A549 (cell line): ENCODE measurements around the gene BUD31. TPM values are rescaled to one million over a fixed set of nuclear protein-coding genes. Genes with fewer than 3 reads are reported as not detected.

Experiments
- ATAC-seq, 2 experiments: fragments of 200-7000 bp in 1 of 2; fragments of >200 bp in 1 of 2; cut with Nextera tagmentation in 1 of 2; cut with Tn5 transposase in 1 of 2; 3 replicates each; pipeline versions ENCODE4 v1.8.0 to v1.9.1; 2018 to 2020; ENCODE audit warnings: mild to moderate bottlenecking in 1 of 2, moderate library complexity in 1 of 2
- CTCF ChIA-PET: fragments of 300-600 bp; sonication (Branson Sonifier 250); formaldehyde crosslinking; extraction: SDS; loops from one replicate; lab custom pipeline; 2021; ENCODE audit warnings: antibody characterized with exemption, inconsistent platforms; lab: Yijun Ruan, JAX
- POLR2A ChIA-PET: fragments of 350-600 bp; formaldehyde crosslinking; extraction: SDS; loops from one replicate; lab custom pipeline; 2021; ENCODE audit warnings: antibody characterized with exemption, inconsistent platforms; lab: Yijun Ruan, JAX
- DNase-seq, 2 experiments: peaks; one replicate each; pipeline versions ENCODE4 v3.0.0 to v3.0.0-alpha.2; 2011 to 2016; ENCODE audit warnings: low read depth in 1 of 2, low spot score in 1 of 2
- FAIRE-seq: peaks from 2 replicates; lab custom pipeline; 2011; peaks lifted over from hg19 to GRCh38; lab: Jason Lieb, UNC
- H3K27ac ChIP-seq, 2 experiments: fragments of >200 bp; sonication (Bioruptor Twin); formaldehyde crosslinking; 3 replicates each; pipeline ENCODE4 v1.5.1; 2016 to 2017
- H3K4me1 ChIP-seq: fragments of >200 bp; sonication (Bioruptor Twin); formaldehyde crosslinking; 3 replicates; pipeline ENCODE4 v1.6.1; 2016
- H3K4me2 ChIP-seq: fragments of >200 bp; sonication (Bioruptor Twin); formaldehyde crosslinking; 3 replicates; pipeline ENCODE4 v1.6.1; 2016
- H3K4me3 ChIP-seq: fragments of >200 bp; sonication (Bioruptor Twin); formaldehyde crosslinking; 3 replicates; pipeline ENCODE4 v1.5.1; 2016
- H3K9me3 ChIP-seq: fragments of >200 bp; sonication (Bioruptor Twin); formaldehyde crosslinking; 3 replicates; pipeline ENCODE4 v1.6.1; 2016
- BCL3 ChIP-seq: fragments of >200 bp; sonication (Bioruptor Twin); formaldehyde crosslinking; IDR thresholded peaks from 3 replicates; pipeline ENCODE4 v1.6.1; 2016
- CEBPB ChIP-seq, 2 experiments: fragments of >200 bp in 1 of 2; sonication (Bioruptor Twin) in 1 of 2; formaldehyde crosslinking in 1 of 2; IDR thresholded peaks; 2 replicates each; pipeline ENCODE4 v1.6.1; 2012 to 2016
- CTCF ChIP-seq: fragments of >200 bp; sonication (Bioruptor Twin); formaldehyde crosslinking; IDR thresholded peaks from 3 replicates; pipeline ENCODE4 v1.5.1; 2016
- EHF ChIP-seq: fragments of 250-450 bp; sonication (Bioruptor Pico); IDR thresholded peaks from 2 replicates; pipeline ENCODE4 v1.5.0; 2020; ENCODE audit warnings: mild to moderate bottlenecking
- EHMT2 ChIP-seq: fragments of 200-600 bp; sonication (generic); IDR thresholded peaks from 2 replicates; pipeline ENCODE4 v1.6.1; 2016; ENCODE audit warnings: antibody characterized with exemption, low read depth, mild to moderate bottlenecking, moderate library complexity
- HDAC2 ChIP-seq: fragments of 200-600 bp; sonication (generic); IDR thresholded peaks from 2 replicates; pipeline ENCODE4 v1.6.1; 2016
- HES2 ChIP-seq: fragments of >200 bp; sonication (Bioruptor Twin); formaldehyde crosslinking; IDR thresholded peaks from 2 replicates; pipeline ENCODE4 v1.6.1; 2016
- HMGXB4 ChIP-seq: fragments of 250-450 bp; sonication (Bioruptor Pico); IDR thresholded peaks from 2 replicates; pipeline ENCODE4 v1.5.0; 2021; ENCODE audit warnings: mild to moderate bottlenecking, moderate library complexity, borderline replicate concordance
- HOXA7 ChIP-seq: fragments of 250-450 bp; sonication (Bioruptor Pico); IDR thresholded peaks from 2 replicates; pipeline ENCODE4 v1.5.0; 2020; ENCODE audit warnings: mild to moderate bottlenecking, moderate library complexity
- HOXB5 ChIP-seq: fragments of 250-450 bp; sonication (Bioruptor Pico); IDR thresholded peaks from 2 replicates; pipeline ENCODE4 v1.5.0; 2020; ENCODE audit warnings: mild to moderate bottlenecking, moderate library complexity
- MAFK ChIP-seq: fragments of 450-650 bp; IDR thresholded peaks from 2 replicates; pipeline ENCODE4 v1.6.1; 2014; ENCODE audit not compliant: partially characterized antibody
- MYC ChIP-seq: IDR thresholded peaks from 2 replicates; pipeline ENCODE4 v1.6.1; 2012; ENCODE audit warnings: mild to moderate bottlenecking, inconsistent platforms, low read length, improper control_type of control experiment, borderline replicate concordance
- NPAS2 ChIP-seq: fragments of 250-450 bp; sonication (Bioruptor Pico); IDR thresholded peaks from 2 replicates; pipeline ENCODE4 v1.8.0; 2022; ENCODE audit warnings: mild to moderate bottlenecking, moderate library complexity, borderline replicate concordance
- POLR2AphosphoS2 ChIP-seq: conservative IDR thresholded peaks from 2 replicates; pipeline ENCODE4 v1.6.1; 2012; ENCODE audit warnings: low read length, improper control_type of control experiment, inconsistent platforms
- RCOR1 ChIP-seq: fragments of 150-350 bp; IDR thresholded peaks from 2 replicates; pipeline ENCODE4 v1.6.1; 2014; ENCODE audit warnings: antibody characterized with exemption, low read length, low read depth
- RNF2 ChIP-seq: fragments of 200-600 bp; sonication (generic); IDR thresholded peaks from 2 replicates; pipeline ENCODE4 v1.6.1; 2016; ENCODE audit warnings: low read depth, mild to moderate bottlenecking, antibody characterized with exemption, moderate library complexity, borderline replicate concordance
- SMC3 ChIP-seq: fragments of >200 bp; sonication (Bioruptor Twin); formaldehyde crosslinking; IDR thresholded peaks from 3 replicates; pipeline ENCODE4 v1.6.1; 2018; ENCODE audit warnings: inconsistent platforms
- SREBF2 ChIP-seq: fragments of 450-650 bp; IDR thresholded peaks from 2 replicates; pipeline ENCODE4 v1.6.1; 2014; ENCODE audit warnings: mild to moderate bottlenecking, moderate library complexity
- USF2 ChIP-seq: fragments of 450-650 bp; IDR thresholded peaks from 2 replicates; pipeline ENCODE4 v1.6.1; 2014; ENCODE audit warnings: antibody characterized with exemption
- ZC3H11A ChIP-seq: fragments of 450-650 bp; IDR thresholded peaks from 2 replicates; pipeline ENCODE4 v1.6.1; 2014; ENCODE audit warnings: antibody characterized with exemption, mild to moderate bottlenecking
- ZFP36 ChIP-seq: fragments of 450-650 bp; IDR thresholded peaks from 2 replicates; pipeline ENCODE4 v1.6.1; 2014; ENCODE audit warnings: borderline replicate concordance; ENCODE audit not compliant: partially characterized antibody
- ZSCAN20 ChIP-seq: fragments of 250-450 bp; sonication (Bioruptor Pico); IDR thresholded peaks from 2 replicates; pipeline ENCODE4 v1.8.0; 2022; ENCODE audit warnings: mild to moderate bottlenecking, moderate library complexity
- WGBS: methylation state at CpG from one replicate; pipeline ENCODE4 v1.1.6; 2017; ENCODE audit errors: missing lambda C conversion rate; 5-methylcytosine and 5-hydroxymethylcytosine counted together
- polyA plus RNA-seq, 4 experiments: library from polyadenylated mRNA; depleted of rRNA in 3 of 4; stranded (reverse); fragments of >200 nt; fragmentation: RNase III in 1 of 4; extraction: RNeasy Plus Mini Kit Qiagen cat#74134 plus additional on column Dnase treatment in 1 of 4; gene quantifications; 2 replicates in 3 of 4; 3 replicates in 1 of 4; pipeline ENCODE4 v1.2.3, GENCODE V29; 2011 to 2017

Gene BUD31
- polyA plus RNA-seq, 2 of the 4 experiments (the other 2 are of a cell fraction), result 96.5 to 105 TPM

GRCh38 chr7:99359465-99360154 lies 49.2 kb upstream of the BUD31 start:
- WGBS, result 94% methylated on average over 22 of the region's 22 CpGs
- Histone ChIP-seq H3K4me3 (no peak overlapping the region), H3K9me3 (no peaks in the 10 kb centered on the region), H3K27ac (no peak overlapping the region), H3K4me1 (no peaks in the 10 kb centered on the region), H3K4me2 (no peak overlapping the region)
- no peak for TF ChIP-seq MYC
- no peak for TF ChIP-seq NPAS2 (CRISPR knock-in tag)
- no peak for TF ChIP-seq MAFK
- TF ChIP-seq RNF2, result no peak
- no peak for TF ChIP-seq HOXA7
- no peak for TF ChIP-seq CTCF
- TF ChIP-seq EHF, result no peak
- POLR2A ChIA-PET, result interaction anchor here (0.6 kb wide), 1 partner anchor 43 kb away, joined by 3 read pairs; no protein-coding TSS in a partner anchor
- DNase-seq (no peak), FAIRE-seq (no peak), ATAC-seq (peak in 1 of 2 experiments; percentile 49; a peak in 3 of 6 replicates)
- CTCF ChIA-PET, result interaction anchor here (0.6 to 1.0 kb wide), 3 partner anchors 10 to 72 kb away, joined by 3 to 5 read pairs (median 4); no protein-coding TSS in a partner anchor

- no peak for ATAC-seq
- H3K27ac ChIP-seq, result no peak overlapping the region
- H3K4me1 ChIP-seq, result no peaks in the 10 kb centered on the region
- TF ChIP-seq SREBF2 (no peak), CEBPB (IDR thresholded peaks at IDR 0.05) (no peak)
- H3K4me3 ChIP-seq, result no peak overlapping the region
- no peak for FAIRE-seq
- 92% methylated on average over 3 of the region's 3 CpGs for WGBS
- ChIA-PET POLR2A (interaction anchor here (0.5 kb wide), 1 partner anchor 220 kb away, joined by 4 read pairs; no protein-coding TSS in a partner anchor), CTCF (no interaction called here)
- H3K9me3 ChIP-seq, result no peaks in the 10 kb centered on the region
- no peak for DNase-seq
- no peak overlapping the region for H3K4me2 ChIP-seq
Measured at GRCh38 chr7:99362801-99363200, 46.0 kb upstream of the BUD31 start.

GRCh38 chr7:99363286-99363685 lies 45.5 kb upstream of the BUD31 start:
- ChIA-PET CTCF (interaction anchor here (1.8 kb wide), 1 partner anchor 53 kb away, joined by 3 read pairs; no protein-coding TSS in a partner anchor), POLR2A (no interaction called here)
- Histone ChIP-seq H3K9me3 (no peaks in the 10 kb centered on the region), H3K4me1 (no peaks in the 10 kb centered on the region), H3K4me3 (no peak overlapping the region), H3K27ac (no peak overlapping the region), H3K4me2 (no peak overlapping the region)
- no peak for DNase-seq
- ATAC-seq, result no peak
- WGBS, result 94% methylated on average over 5 of the region's 5 CpGs
- FAIRE-seq, result no peak
- no peak for TF ChIP-seq USF2
- TF ChIP-seq HOXB5 (CRISPR knock-in tag), result no peak
- TF ChIP-seq ZSCAN20 (CRISPR knock-in tag), result no peak
- TF ChIP-seq HDAC2, result no peak
- TF ChIP-seq BCL3, result no peak
- no peak for TF ChIP-seq ZC3H11A
- TF ChIP-seq ZFP36, result no peak
- no peak for TF ChIP-seq SMC3
- TF ChIP-seq POLR2AphosphoS2, result no peak
- TF ChIP-seq RCOR1, result no peak
- no peak for TF ChIP-seq HES2
- TF ChIP-seq MYC, result no peak
- no peak for TF ChIP-seq EHMT2
- TF ChIP-seq EHF, result no peak
- TF ChIP-seq HMGXB4 (CRISPR knock-in tag), result no peak
- no peak for TF ChIP-seq CEBPB (IDR thresholded peaks at IDR 0.05)
